WTC11 (cell line): ENCODE data around the gene CFAP251. TPM values are rescaled to one million over a fixed set of nuclear protein-coding genes. Genes with fewer than 3 reads are reported as not detected.

ENCODE experiments used
- ATAC-seq: fragments of 200-7000 bp; cut with Tn5 transposase; 2 replicates; pipeline ENCODE4 v1.10.0; 2021; ENCODE audit warnings: mild to moderate bottlenecking, moderate library complexity
- CTCF ChIA-PET: fragments of 300-600 bp; sonication (Branson Sonifier 250); formaldehyde crosslinking; loops from one replicate; lab custom pipeline; 2021; ENCODE audit warnings: antibody characterized with exemption; lab: Charles Lee
- POLR2A ChIA-PET: fragments of 350-600 bp; sonication (Branson Sonifier 250); formaldehyde crosslinking; loops from one replicate; lab custom pipeline; 2021; ENCODE audit warnings: antibody characterized with exemption; lab: Charles Lee
- DNase-seq: peaks from one replicate; pipeline ENCODE4 v3.0.0; 2021; ENCODE audit warnings: low spot score
- H3K27ac Mint-ChIP-seq: 2 replicates; pipeline ENCODE4 v1.8.0; 2021; ENCODE audit warnings: mixed read lengths
- H3K27me3 Mint-ChIP-seq: 2 replicates; pipeline ENCODE4 v1.8.0; 2021; ENCODE audit warnings: low read depth, mild to moderate bottlenecking, moderate library complexity, mixed read lengths
- H3K36me3 Mint-ChIP-seq: 2 replicates; pipeline ENCODE4 v1.8.0; 2021; ENCODE audit warnings: mixed read lengths
- H3K4me1 Mint-ChIP-seq: 2 replicates; pipeline ENCODE4 v1.8.0; 2022; ENCODE audit warnings: mixed read lengths
- H3K4me3 Mint-ChIP-seq: 2 replicates; pipeline ENCODE4 v1.8.0; 2021; ENCODE audit warnings: mild to moderate bottlenecking, moderate library complexity, mixed read lengths
- H3K9me3 Mint-ChIP-seq: 2 replicates; pipeline ENCODE4 v1.8.0; 2021; ENCODE audit warnings: mixed read lengths
- ATF1 ChIP-seq: sonication (generic); formaldehyde crosslinking; IDR thresholded peaks from 2 replicates; pipeline ENCODE4 v1.8.1; 2023; ENCODE audit warnings: mild to moderate bottlenecking, moderate library complexity, missing genetic modification reagents
- CREM ChIP-seq: sonication (generic); formaldehyde crosslinking; IDR thresholded peaks from 2 replicates; pipeline ENCODE4 v1.8.1; 2022; ENCODE audit warnings: mild to moderate bottlenecking, missing genetic modification reagents, moderate library complexity
- FOXK1 ChIP-seq: sonication (generic); formaldehyde crosslinking; IDR thresholded peaks from 2 replicates; pipeline ENCODE4 v1.8.0; 2022; ENCODE audit warnings: mild to moderate bottlenecking, moderate library complexity, missing genetic modification reagents
- FOXP1 ChIP-seq: sonication (generic); formaldehyde crosslinking; IDR thresholded peaks from 2 replicates; pipeline ENCODE4 v1.8.0; 2022; ENCODE audit warnings: missing genetic modification reagents, mild to moderate bottlenecking, moderate library complexity, borderline replicate concordance
- KAT7 ChIP-seq: sonication (generic); formaldehyde crosslinking; IDR thresholded peaks from 2 replicates; pipeline ENCODE4 v1.8.1; 2023; ENCODE audit warnings: missing genetic modification reagents, mild to moderate bottlenecking, borderline replicate concordance
- NFATC4 ChIP-seq: fragments of 250-450 bp; sonication (Bioruptor Pico); IDR thresholded peaks from 2 replicates; pipeline ENCODE4 v1.9.0; 2021; ENCODE audit warnings: mild to moderate bottlenecking
- NFE2L1 ChIP-seq: sonication (generic); formaldehyde crosslinking; IDR thresholded peaks from 2 replicates; pipeline ENCODE4 v1.8.1; 2023; ENCODE audit warnings: missing genetic modification reagents
- NR1H2 ChIP-seq: sonication (generic); formaldehyde crosslinking; IDR thresholded peaks from 2 replicates; pipeline ENCODE4 v1.9.0; 2021; ENCODE audit warnings: mild to moderate bottlenecking, moderate library complexity, missing genetic modification reagents
- NR2C2 ChIP-seq: sonication (generic); formaldehyde crosslinking; IDR thresholded peaks from 2 replicates; pipeline ENCODE4 v1.8.0; 2022; ENCODE audit warnings: mild to moderate bottlenecking, missing genetic modification reagents
- NR3C1 ChIP-seq: sonication (generic); formaldehyde crosslinking; conservative IDR thresholded peaks from 2 replicates; pipeline ENCODE4 v1.8.1; 2023; ENCODE audit warnings: low read depth, mild to moderate bottlenecking, missing genetic modification reagents
- RELA ChIP-seq: sonication (generic); formaldehyde crosslinking; IDR thresholded peaks from 2 replicates; pipeline ENCODE4 v1.8.1; 2022; ENCODE audit warnings: missing genetic modification reagents, mild to moderate bottlenecking, borderline replicate concordance
- SMAD3 ChIP-seq: sonication (generic); formaldehyde crosslinking; IDR thresholded peaks from 2 replicates; pipeline ENCODE4 v1.8.0; 2022; ENCODE audit warnings: missing genetic modification reagents, mild to moderate bottlenecking, borderline replicate concordance
- SMAD4 ChIP-seq: sonication (generic); formaldehyde crosslinking; IDR thresholded peaks from 2 replicates; pipeline ENCODE4 v1.8.0; 2022; ENCODE audit warnings: mild to moderate bottlenecking, missing genetic modification reagents
- TCF7 ChIP-seq: sonication (generic); formaldehyde crosslinking; IDR thresholded peaks from 2 replicates; pipeline ENCODE4 v1.8.0; 2022; ENCODE audit warnings: mild to moderate bottlenecking, low read depth, missing genetic modification reagents, moderate library complexity
- ZNF138 ChIP-seq: sonication (generic); formaldehyde crosslinking; conservative IDR thresholded peaks from 2 replicates; pipeline ENCODE4 v1.8.1; 2022; ENCODE audit warnings: mild to moderate bottlenecking, moderate library complexity, missing genetic modification reagents
- ZNF317 ChIP-seq: sonication (generic); formaldehyde crosslinking; IDR thresholded peaks from 2 replicates; pipeline ENCODE4 v1.8.1; 2023; ENCODE audit warnings: low read depth, mild to moderate bottlenecking, moderate library complexity, missing genetic modification reagents, borderline replicate concordance
- ZNF396 ChIP-seq: fragments of 250-450 bp; sonication (Bioruptor Pico); IDR thresholded peaks from 2 replicates; pipeline ENCODE4 v1.8.0; 2021; ENCODE audit warnings: mild to moderate bottlenecking, moderate library complexity, borderline replicate concordance
- ZNF423 ChIP-seq: fragments of 250-450 bp; sonication (Bioruptor Pico); IDR thresholded peaks from 2 replicates; pipeline ENCODE4 v2.1.2; 2022; ENCODE audit warnings: mild to moderate bottlenecking, moderate library complexity
- ZNF671 ChIP-seq: fragments of 250-450 bp; sonication (Bioruptor Pico); IDR thresholded peaks from 2 replicates; pipeline ENCODE4 v1.8.0; 2021; ENCODE audit warnings: mild to moderate bottlenecking
- total RNA-seq: library from RNA; stranded (reverse); gene quantifications from 3 replicates; pipeline ENCODE4 v1.2.3, GENCODE V29; 2021
- TF ChIP-seq, protein P1 (sequence below): sonication (generic); formaldehyde crosslinking; IDR thresholded peaks from 2 replicates; pipeline ENCODE4 v1.8.0; 2023; ENCODE audit warnings: missing genetic modification reagents, mild to moderate bottlenecking, borderline replicate concordance

Gene CFAP251
- total RNA-seq, 1 experiment from 2014 or later: 3.1 TPM

- ChIA-PET CTCF (interaction anchor here (1.0 kb wide), 1 partner anchor 85 kb away, joined by 4 read pairs; the partner anchor contains the start of gene CFAP251), POLR2A (no interaction called here)
- H3K4me1 Mint-ChIP-seq: peaks cover 6% of the 10 kb centered on the region
- H3K27me3 Mint-ChIP-seq: no peaks in the 10 kb centered on the region; the same call in 1 of the 2 replicates
- ATAC-seq (no peak), DNase-seq (no peak)
- peaks cover 3% of the 10 kb centered on the region for H3K9me3 Mint-ChIP-seq
- no peaks in the 10 kb centered on the region for H3K36me3 Mint-ChIP-seq
- no peak overlapping the region for H3K4me3 Mint-ChIP-seq
- H3K27ac Mint-ChIP-seq: no peak overlapping the region
- no peak for TF ChIP-seq ZNF396 (CRISPR knock-in tag)
- no peak for TF ChIP-seq ZNF671 (CRISPR knock-in tag)
- TF ChIP-seq SMAD4 (CRISPR knock-in tag): no peak
- TF ChIP-seq ZNF138 (CRISPR knock-in tag): no peak
- TF ChIP-seq CREM (CRISPR knock-in tag): no peak
- no peak for TF ChIP-seq NFE2L1 (CRISPR knock-in tag)
- no peak for TF ChIP-seq NR3C1 (CRISPR knock-in tag)
- no peak for TF ChIP-seq FOXK1 (CRISPR knock-in tag)
- no peak for TF ChIP-seq ZNF423 (CRISPR knock-in tag)
- no peak for TF ChIP-seq RELA
- TF ChIP-seq TCF7 (CRISPR knock-in tag): no peak
- TF ChIP-seq, protein P1, sequence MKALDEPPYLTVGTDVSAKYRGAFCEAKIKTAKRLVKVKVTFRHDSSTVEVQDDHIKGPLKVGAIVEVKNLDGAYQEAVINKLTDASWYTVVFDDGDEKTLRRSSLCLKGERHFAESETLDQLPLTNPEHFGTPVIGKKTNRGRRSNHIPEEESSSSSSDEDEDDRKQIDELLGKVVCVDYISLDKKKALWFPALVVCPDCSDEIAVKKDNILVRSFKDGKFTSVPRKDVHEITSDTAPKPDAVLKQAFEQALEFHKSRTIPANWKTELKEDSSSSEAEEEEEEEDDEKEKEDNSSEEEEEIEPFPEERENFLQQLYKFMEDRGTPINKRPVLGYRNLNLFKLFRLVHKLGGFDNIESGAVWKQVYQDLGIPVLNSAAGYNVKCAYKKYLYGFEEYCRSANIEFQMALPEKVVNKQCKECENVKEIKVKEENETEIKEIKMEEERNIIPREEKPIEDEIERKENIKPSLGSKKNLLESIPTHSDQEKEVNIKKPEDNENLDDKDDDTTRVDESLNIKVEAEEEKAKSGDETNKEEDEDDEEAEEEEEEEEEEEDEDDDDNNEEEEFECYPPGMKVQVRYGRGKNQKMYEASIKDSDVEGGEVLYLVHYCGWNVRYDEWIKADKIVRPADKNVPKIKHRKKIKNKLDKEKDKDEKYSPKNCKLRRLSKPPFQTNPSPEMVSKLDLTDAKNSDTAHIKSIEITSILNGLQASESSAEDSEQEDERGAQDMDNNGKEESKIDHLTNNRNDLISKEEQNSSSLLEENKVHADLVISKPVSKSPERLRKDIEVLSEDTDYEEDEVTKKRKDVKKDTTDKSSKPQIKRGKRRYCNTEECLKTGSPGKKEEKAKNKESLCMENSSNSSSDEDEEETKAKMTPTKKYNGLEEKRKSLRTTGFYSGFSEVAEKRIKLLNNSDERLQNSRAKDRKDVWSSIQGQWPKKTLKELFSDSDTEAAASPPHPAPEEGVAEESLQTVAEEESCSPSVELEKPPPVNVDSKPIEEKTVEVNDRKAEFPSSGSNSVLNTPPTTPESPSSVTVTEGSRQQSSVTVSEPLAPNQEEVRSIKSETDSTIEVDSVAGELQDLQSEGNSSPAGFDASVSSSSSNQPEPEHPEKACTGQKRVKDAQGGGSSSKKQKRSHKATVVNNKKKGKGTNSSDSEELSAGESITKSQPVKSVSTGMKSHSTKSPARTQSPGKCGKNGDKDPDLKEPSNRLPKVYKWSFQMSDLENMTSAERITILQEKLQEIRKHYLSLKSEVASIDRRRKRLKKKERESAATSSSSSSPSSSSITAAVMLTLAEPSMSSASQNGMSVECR: no peak
- TF ChIP-seq NFATC4: no peak
- no peak for TF ChIP-seq FOXP1
- TF ChIP-seq KAT7 (CRISPR knock-in tag): no peak
- TF ChIP-seq ATF1 (CRISPR knock-in tag): no peak
- no peak for TF ChIP-seq NR2C2 (CRISPR knock-in tag)
- TF ChIP-seq ZNF317 (CRISPR knock-in tag): no peak
- no peak for TF ChIP-seq NR1H2 (CRISPR knock-in tag)
Observed at GRCh38 chr12:122003651-122004611, 85.5 kb downstream of the CFAP251 start.

DNA sequence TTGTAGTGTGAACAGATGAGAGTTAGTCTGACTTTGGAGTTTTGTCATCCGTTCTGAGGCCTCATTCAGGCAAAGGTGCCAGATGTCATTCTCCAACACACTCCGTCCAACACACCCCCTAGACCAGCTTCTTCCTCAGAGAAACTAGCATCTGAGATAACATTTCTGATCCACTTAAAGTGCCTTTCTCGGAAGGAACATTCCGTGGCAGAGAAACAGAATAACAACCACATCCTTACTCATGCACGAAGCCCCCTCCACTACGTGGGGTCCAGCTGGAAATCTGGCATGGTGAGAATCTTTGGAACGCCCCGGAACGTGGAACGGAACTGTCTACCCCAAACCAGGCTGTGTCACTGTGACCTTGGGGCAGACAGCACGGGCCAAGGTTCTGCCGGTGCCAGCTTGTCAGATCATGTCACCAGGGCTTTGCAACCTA, 86.3 kb downstream of the CFAP251 start:
- ATAC-seq: no peak
- Mint-ChIP-seq H3K27ac (no peak overlapping the region), H3K9me3 (peaks cover 1% of the 10 kb centered on the region), H3K36me3 (no peaks in the 10 kb centered on the region), H3K4me1 (peaks cover 6% of the 10 kb centered on the region), H3K27me3 (no peaks in the 10 kb centered on the region; the same call in 1 of the 2 replicates), H3K4me3 (no peak overlapping the region)
- ChIA-PET CTCF (interaction anchor here (1.0 kb wide), 1 partner anchor 86 kb away, joined by 4 read pairs; the partner anchor contains the start of gene CFAP251), POLR2A (no interaction called here)
- TF ChIP-seq ZNF423 (CRISPR knock-in tag) (no peak), FOXK1 (CRISPR knock-in tag) (no peak), SMAD3 (CRISPR knock-in tag) (no peak), ATF1 (CRISPR knock-in tag) (no peak)
- TF ChIP-seq, protein P1: no peak
- no peak for DNase-seq
